Prostate gland (tissue), 2 donors: Measurements from ENCODE around the gene TBX10. TPM values are rescaled to one million over a fixed set of nuclear protein-coding genes. Genes with fewer than 3 reads are reported as not detected.

Source experiments
- DNase-seq: peaks from one replicate; pipeline ENCODE4 v3.0.0-alpha.2; 2019; ENCODE audit warnings: low spot score
- H3K27ac ChIP-seq, 2 donors: fragments of 200-600 bp; sonication (generic); 2 replicates each; pipeline ENCODE4 v1.5.1; 2017 to 2019
- H3K27me3 ChIP-seq: fragments of 200-600 bp; sonication (generic); replicated peaks from 2 replicates; pipeline ENCODE4 v1.5.1; 2019; ENCODE audit not compliant: insufficient read depth
- H3K36me3 ChIP-seq, 2 donors: fragments of 200-600 bp; sonication (generic); 1 replicate in 1 of 2; 2 replicates in 1 of 2; pipeline versions ENCODE4 v1.5.1 to v1.8.1; 2017 to 2019
- H3K4me1 ChIP-seq: fragments of 200-600 bp; sonication (generic); replicated peaks from 2 replicates; pipeline ENCODE4 v1.5.1; 2019
- H3K4me3 ChIP-seq, 2 donors: fragments of 200-600 bp; sonication (generic); 2 replicates each; pipeline ENCODE4 v1.5.1; 2017 to 2019
- H3K9me3 ChIP-seq: fragments of 200-600 bp; sonication (generic); 2 replicates; pipeline ENCODE4 v1.5.1; 2017
- POLR2A ChIP-seq: fragments of 450-650 bp; IDR thresholded peaks from one replicate; pipeline ENCODE4 v1.6.1; 2016; ENCODE audit warnings: antibody characterized with exemption, mild to moderate bottlenecking
- POLR2AphosphoS5 ChIP-seq: sonication (generic); formaldehyde crosslinking; IDR thresholded peaks from one replicate; pipeline ENCODE4 v1.6.1; 2017; ENCODE audit warnings: antibody characterized with exemption
- WGBS: methylation state at CpG from one replicate; pipeline ENCODE4 v1.1.5; 2018; 5-methylcytosine and 5-hydroxymethylcytosine counted together
- intact Hi-C: fragments of 100-400 bp; cut with DNase I; formaldehyde crosslinking; loops from one replicate; pipeline ENCODE4 v1.14.2; 2022
- total RNA-seq, 2 donors: library from RNA; depleted of rRNA; stranded (reverse); fragments of >200 nt; gene quantifications; one replicate each; pipeline ENCODE4 v1.1.0, GENCODE V29; 2016
- TF ChIP-seq, protein P1 (sequence below), 4 experiments: fragments of 200-600 bp in 2 of 4; fragments of 450-650 bp in 2 of 4; sonication (generic) in 2 of 4; IDR thresholded peaks; 1 replicate in 3 of 4; 2 replicates in 1 of 4; pipeline ENCODE4 v1.5.1; 2016 to 2019; ENCODE audit warnings: antibody characterized with exemption in 4 of 4, mild to moderate bottlenecking in 2 of 4, moderate library complexity in 2 of 4

The TBX10 gene
- total RNA-seq, 2 donors from 2014 or later: not detected

DNA sequence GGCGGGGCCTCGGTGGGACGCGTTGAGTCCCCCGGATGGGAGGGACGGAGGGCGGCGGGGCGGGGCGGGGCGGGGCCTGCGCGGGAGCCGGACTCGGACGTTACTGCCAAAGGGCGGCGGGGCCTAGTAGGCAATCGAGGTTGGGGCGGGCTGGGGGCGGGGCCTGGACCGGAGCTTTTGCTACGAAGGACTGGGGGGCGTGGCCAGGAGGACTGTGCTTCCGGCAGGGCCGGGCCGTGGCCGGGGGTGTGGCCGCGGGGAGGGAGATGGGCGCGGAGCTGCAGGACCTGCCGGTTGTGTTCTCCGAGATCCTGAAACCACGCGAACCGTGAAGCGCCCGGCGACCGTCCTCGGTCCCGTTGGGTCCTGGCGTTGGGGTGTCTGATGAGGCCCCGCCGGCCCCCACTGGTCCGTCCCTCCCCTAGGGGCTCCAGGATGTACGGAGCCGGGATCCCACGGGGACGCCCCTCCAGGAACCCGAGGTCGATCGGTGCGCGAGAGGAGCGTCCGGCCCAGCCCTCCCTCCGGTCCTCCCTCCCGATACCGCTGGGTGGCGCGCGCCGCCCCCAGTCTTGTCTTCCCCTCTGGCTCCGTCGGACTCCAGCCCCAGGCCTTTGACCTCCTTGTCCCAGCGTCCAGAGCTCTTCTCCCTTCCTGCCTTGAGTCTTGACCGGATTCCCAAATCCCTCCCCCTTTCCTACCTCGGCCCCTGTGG lies 9.2 kb downstream of the TBX10 start:
- Histone ChIP-seq H3K9me3 (no peaks in the 10 kb centered on the region), H3K36me3 (no peaks in the 10 kb centered on the region), H3K4me1 (peaks cover 4% of the 10 kb centered on the region), H3K27me3 (no peaks in the 10 kb centered on the region), H3K4me3 (peak overlapping the region; percentile 56 to 58), H3K27ac (peak overlapping the region; percentile 97)
- intact Hi-C loops: loop anchor here (10.0 kb wide), 1 partner anchor 174 kb away; no protein-coding TSS in a partner anchor
- DNase-seq: peak; percentile 99
- WGBS: under 1% methylated on average over 48 of the region's 70 CpGs
- TF ChIP-seq, protein P1, sequence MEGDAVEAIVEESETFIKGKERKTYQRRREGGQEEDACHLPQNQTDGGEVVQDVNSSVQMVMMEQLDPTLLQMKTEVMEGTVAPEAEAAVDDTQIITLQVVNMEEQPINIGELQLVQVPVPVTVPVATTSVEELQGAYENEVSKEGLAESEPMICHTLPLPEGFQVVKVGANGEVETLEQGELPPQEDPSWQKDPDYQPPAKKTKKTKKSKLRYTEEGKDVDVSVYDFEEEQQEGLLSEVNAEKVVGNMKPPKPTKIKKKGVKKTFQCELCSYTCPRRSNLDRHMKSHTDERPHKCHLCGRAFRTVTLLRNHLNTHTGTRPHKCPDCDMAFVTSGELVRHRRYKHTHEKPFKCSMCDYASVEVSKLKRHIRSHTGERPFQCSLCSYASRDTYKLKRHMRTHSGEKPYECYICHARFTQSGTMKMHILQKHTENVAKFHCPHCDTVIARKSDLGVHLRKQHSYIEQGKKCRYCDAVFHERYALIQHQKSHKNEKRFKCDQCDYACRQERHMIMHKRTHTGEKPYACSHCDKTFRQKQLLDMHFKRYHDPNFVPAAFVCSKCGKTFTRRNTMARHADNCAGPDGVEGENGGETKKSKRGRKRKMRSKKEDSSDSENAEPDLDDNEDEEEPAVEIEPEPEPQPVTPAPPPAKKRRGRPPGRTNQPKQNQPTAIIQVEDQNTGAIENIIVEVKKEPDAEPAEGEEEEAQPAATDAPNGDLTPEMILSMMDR (IDR thresholded peaks at IDR 0.05): peak; percentile 49 to 91 (median 76)
- TF ChIP-seq POLR2A (peak; percentile 94), POLR2AphosphoS5 (peak; percentile 88)

GRCh38 chr11:67629386-67630227 lies 10.0 kb downstream of the TBX10 start, which contains the start of gene NUDT8:
Gene NUDT8, minus strand, starts transcription at chr11:67629937. Its CDS starts 26 bp downstream, at chr11:67629911.
- no peaks in the 10 kb centered on the region for H3K9me3 ChIP-seq
- intact Hi-C loops: loop anchor here (10.0 kb wide), 1 partner anchor 175 kb away; no protein-coding TSS in a partner anchor
- peaks cover 4% of the 10 kb centered on the region for H3K4me1 ChIP-seq
- H3K27me3 ChIP-seq: no peaks in the 10 kb centered on the region
- H3K4me3 ChIP-seq: peak within 1 kb of the TSS; percentile 56 to 58
- peak within 1 kb of the TSS; percentile 97 for H3K27ac ChIP-seq
- H3K36me3 ChIP-seq: no peaks in the 10 kb centered on the region
- WGBS: 2% methylated on average over 50 of the region's 102 CpGs
- peak; percentile 67 for TF ChIP-seq POLR2AphosphoS5
- TF ChIP-seq POLR2A: peak; percentile 71
- TF ChIP-seq, protein P1 (IDR thresholded peaks at IDR 0.05): peak; percentile 76 to 96 (median 90)
- peak; percentile 70 for DNase-seq

DNA sequence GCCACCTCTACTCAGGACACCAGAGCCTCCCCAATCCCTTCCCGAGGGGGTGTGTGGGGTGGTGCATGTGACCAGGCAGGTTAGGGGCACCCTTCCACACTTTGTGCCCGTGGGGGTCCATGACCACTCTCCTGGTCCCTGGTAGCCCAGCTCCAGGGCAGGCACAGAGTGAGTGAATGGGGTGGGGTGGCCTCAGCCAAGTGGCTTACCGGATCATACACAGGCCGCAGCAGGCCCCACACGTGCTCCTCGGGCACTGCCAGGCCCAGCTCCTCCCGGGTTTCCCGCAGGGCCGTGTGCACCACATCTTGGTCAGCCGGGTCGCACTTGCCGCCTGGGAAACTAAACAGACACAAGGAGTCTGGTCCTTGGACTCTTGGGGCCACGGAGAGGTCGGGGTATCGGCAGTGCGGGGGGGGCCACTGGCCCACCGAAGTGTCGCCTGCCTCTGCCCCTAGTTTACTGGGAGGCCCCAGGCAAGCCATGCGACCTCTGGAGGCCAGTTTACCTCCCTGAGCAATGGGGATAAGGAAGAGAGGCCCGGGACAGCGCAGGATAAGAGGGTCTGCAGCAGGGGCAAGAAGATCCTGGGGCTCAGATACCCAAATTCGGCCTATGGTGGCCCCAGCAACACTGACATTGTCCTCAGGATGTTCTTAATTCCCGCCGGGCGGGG lies 10.7 kb downstream of the TBX10 start:
- intact Hi-C loops: no loop called here
- H3K27ac ChIP-seq: peak overlapping the region; percentile 97
- TF ChIP-seq POLR2AphosphoS5: no peak
- TF ChIP-seq, protein P1 (IDR thresholded peaks at IDR 0.05): no peak
- TF ChIP-seq POLR2A: no peak

GRCh38 chr11:67627812-67628624 lies 11.5 kb downstream of the TBX10 start:
- no peak for TF ChIP-seq POLR2AphosphoS5
- no peak for TF ChIP-seq POLR2A
- TF ChIP-seq, protein P1 (IDR thresholded peaks at IDR 0.05): no peak
- H3K9me3 ChIP-seq: no peaks in the 10 kb centered on the region
- WGBS: 82% methylated on average over 15 of the region's 15 CpGs
- H3K27me3 ChIP-seq: no peaks in the 10 kb centered on the region
- H3K36me3 ChIP-seq: no peaks in the 10 kb centered on the region
- intact Hi-C loops: no loop called here
- H3K4me1 ChIP-seq: peaks cover 4% of the 10 kb centered on the region
- H3K4me3 ChIP-seq: no peak overlapping the region
- no peak overlapping the region for H3K27ac ChIP-seq
- no peak for DNase-seq

More for the DNA sequence above, 10.7 kb downstream of the TBX10 start:
- peaks cover 4% of the 10 kb centered on the region for H3K4me1 ChIP-seq
- no peaks in the 10 kb centered on the region for H3K9me3 ChIP-seq
- 61% methylated on average over 22 of the region's 25 CpGs for WGBS
- H3K36me3 ChIP-seq: no peaks in the 10 kb centered on the region
- no peak for DNase-seq
- no peaks in the 10 kb centered on the region for H3K27me3 ChIP-seq
- H3K4me3 ChIP-seq: peak overlapping the region; percentile 56 to 58
